Measurements from ENCODE around the gene CPNE7.
"Not testable (repeated sequence)": the region's sequence is repeated elsewhere in the genome, so short reads cannot be mapped to it uniquely, and the experiment has no call there.

Gene CPNE7

DNA sequence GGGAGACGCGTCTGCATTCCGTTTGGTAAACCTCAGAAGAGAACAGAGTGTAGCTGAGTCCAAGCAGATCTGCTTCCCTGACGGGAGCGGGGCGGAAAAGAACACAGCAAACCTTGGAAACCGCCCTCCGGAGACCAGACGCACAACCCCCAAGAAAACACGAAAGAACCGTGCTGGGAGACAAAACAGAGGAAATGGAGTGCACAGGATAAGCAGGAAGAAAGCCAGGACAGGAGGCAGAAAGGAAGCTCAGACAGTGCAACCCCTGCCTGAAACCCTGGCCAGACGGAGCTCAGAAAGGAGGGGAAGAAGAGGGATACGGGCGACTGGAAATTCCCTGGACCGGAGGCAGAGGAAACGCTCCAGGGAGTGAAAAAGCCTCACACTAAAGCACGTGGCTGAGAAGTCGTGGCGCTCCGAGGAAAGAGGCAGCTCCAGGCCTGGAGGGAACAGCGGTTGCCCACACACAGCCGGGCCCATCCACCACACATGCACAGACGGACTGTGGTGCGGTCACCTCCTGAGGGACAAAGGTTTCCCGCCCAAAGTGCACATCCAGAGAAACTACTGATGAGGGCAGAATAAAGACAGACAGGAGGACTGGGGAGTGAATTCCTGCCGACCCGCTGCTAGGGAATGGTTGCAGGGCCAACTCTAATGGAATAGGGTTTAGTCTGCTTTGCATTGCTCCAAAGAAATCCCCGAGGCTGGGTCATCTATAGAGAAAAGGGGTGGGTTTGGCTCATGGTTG, 48.1 kb downstream of the CPNE7 start:
- DNase-seq (ENCODE audit: low read depth in 2 of 2): no peak

DNA sequence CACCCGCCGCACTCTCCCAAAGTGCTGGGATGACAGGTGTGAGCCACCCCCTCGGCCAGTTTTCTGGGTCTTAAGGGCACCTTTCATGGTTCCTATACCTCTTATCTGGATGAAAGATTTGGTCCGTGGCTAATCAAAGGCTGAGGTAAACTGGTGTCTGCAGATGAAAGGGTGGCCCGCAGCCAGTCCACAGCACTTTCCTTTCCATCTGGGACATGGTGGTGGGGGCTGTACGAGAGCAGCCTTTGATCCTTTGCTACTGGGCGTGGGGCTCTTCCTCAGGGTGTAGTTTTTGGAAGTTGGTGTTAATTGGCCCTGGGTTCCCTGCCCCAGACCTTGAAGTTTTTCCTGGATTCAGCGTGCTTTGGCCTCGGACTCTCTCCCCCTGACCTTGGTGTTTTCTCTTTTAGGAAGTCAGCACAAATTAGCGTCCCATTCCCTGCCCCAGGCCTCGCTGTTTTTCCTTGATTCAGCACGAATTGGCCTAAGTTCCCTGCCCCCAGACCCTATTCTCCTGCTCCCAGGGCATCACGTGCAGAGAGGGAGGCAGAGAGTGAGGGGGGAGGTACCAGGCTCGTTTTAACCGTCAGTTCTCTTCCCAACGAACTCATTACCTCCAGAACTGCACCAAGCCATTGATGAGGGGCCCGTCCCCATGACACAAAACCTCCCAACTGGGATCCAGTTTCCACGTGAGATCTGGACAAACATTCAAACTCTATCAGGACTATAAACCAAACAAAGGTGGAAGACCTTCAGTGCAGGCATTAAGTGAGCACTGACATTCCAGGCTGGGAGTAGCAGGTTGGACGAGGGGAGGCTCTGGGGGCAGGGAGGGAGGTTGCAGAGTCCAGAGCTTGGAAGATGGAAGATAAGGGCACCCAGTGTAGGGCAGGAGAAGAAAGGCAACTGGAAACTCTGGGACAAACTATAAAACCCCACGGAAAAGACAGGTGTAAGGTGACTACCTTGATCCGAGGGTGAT, 49.5 kb downstream of the CPNE7 start:
- DNase-seq (ENCODE audit: low read depth in 2 of 2): no peak

- no peak for DNase-seq (ENCODE audit: low read depth in 2 of 2)
Measured at GRCh38 chr16:89629827-89630610, 54.5 kb downstream of the CPNE7 start.

DNA sequence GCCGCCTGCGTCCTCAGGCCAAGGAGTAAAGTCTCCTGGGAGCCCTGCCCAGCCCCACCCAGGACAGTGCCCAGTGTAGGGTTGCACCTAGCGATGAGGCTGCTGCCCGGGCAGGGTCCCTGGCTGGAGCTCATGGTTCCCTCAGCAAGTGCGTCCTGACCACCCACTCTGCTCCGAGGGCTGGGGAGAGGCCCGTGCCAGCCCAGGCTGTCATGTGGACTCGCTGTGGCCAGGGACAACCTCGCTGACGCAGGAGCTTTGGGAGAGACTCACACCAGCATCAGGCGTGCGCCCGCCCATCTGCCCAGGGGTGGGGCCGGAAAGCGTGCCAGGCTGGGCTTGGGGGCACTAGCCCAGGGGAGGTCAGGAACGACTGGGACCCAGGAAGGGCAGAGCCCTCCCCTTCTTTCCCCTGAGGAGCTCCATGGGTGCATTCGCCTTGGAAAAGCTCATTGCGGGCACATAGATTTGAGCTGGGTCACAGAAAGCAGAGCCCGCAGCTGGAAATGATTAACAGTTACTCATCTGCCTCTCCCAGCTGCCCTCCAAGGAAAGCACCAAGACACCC, 57.6 kb downstream of the CPNE7 start:
- DNase-seq (ENCODE audit: low read depth in 2 of 2): no peak

GRCh38 chr16:89634463-89635385, 59.2 kb downstream of the CPNE7 start:
- not testable (repeated sequence) for DNase-seq (ENCODE audit: low read depth in 2 of 2)

GRCh38 chr16:89636663-89637062, 61.1 kb downstream of the CPNE7 start:
- DNase-seq (ENCODE audit: low read depth in 2 of 2): no peak

- DNase-seq (ENCODE audit: low read depth in 2 of 2): no peak
Measured at GRCh38 chr16:89637379-89637778, 61.8 kb downstream of the CPNE7 start.

DNA sequence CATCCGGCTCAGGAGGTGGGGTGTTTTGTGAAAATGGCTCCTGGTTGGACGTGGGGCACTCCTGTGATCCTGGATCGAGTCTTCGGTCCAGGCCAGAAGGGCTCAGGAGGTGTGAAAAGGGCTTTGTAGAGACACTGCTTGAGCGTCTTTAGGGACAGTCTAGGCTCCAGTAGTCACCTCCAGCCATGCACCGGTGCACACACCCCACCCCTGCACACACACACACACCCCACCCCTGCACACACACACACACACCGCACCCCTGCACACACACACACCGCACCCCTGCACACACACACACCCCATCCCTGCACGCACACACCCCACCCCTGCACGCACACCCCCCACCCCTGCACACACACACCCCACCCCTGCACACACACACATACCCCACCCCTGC, 62.9 kb downstream of the CPNE7 start:
- DNase-seq (ENCODE audit: low read depth in 2 of 2): no peak

DNA sequence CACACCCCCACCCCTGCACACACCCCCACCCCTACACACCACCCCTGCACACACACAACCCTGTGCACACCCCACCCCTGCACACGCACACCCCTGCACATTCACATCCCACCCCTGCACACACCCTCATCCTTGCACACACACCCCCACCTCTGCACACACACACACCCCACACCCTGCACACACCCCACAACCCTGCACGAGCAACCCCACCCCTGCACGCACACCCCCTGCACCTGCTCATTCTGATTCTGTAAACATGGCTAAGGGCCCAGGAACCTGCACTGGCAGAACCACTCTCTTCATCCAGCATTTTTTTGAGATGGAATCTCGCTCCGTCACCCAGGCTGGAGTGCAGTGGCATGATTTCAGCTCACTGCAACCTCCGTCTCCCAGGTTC, 63.8 kb downstream of the CPNE7 start:
- no peak for DNase-seq (ENCODE audit: low read depth in 2 of 2)

GRCh38 chr16:89641458-89642119, 66.0 kb downstream of the CPNE7 start:
- DNase-seq (ENCODE audit: low read depth in 2 of 2): no peak

GRCh38 chr16:89642574-89642973, 67.0 kb downstream of the CPNE7 start:
- no peak for DNase-seq (ENCODE audit: low read depth in 2 of 2)

DNA sequence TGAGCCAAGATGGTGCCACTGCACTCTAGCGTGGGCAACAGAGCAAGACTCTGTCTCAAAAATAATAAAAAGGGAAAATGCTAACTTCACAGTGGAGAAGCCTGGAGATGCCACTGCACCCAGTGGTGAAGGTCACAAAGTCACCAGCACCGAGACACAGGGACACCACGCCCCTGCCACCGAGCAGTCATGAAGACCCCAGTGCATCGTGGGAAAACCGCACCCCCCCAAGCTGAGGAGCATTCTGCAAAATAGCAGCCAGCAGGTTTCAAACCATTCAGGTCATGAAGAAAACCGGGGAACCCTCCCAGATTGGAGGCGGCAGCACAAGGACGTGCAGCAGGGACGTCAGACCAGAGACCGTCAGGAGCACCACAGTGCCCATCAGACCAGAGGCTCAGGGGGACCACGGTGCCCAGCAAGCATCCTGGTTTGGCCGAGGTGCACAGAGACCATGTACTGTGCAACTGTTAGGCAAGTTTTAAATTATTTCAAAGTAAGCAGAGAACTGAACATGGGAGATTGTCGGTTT, 68.3 kb downstream of the CPNE7 start:
- DNase-seq (ENCODE audit: low read depth in 2 of 2): no peak

DNA sequence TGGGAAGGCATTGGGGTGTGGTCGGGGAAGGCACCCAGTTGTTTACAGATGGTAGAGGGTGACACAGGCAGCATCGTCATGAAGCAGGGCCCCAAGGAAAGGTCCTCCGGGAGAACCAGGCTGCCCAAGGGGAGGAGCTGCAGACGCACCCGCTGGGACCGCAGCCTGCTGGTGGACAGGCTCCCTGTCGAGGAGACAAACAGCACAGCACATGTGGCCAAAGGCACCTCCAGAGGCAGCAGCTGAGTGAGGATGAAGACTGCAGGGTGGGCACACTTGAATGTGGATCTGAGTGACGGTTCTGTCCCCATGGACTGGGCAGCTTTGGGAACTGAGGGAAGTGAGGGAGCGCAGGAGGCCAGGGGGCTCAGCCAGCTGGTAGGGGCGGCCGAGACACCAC, 69.6 kb downstream of the CPNE7 start:
- DNase-seq (ENCODE audit: low read depth in 2 of 2): no peak

DNA sequence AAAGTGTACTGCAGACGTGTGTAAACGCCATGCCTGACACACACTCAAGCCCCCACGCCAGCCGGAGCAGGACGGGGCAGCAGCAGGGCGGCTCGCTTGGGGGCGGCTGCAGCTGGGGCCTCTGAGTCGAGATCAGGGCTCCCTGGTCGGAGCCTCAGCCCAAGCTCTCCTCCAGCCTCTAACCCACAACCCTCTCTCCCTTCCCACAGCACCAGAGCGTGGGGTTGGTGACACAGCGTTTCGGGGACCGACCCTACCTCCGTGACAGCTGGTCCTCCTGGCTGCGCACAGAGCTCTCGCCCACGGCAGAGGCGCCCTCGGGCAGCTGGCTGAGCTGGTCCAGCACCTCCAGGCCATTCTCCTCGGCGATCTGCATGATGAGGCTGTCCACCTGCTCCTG, 70.7 kb downstream of the CPNE7 start:
- DNase-seq (ENCODE audit: low read depth in 2 of 2): no peak

Data from stimulated activated CD8-positive, alpha-beta memory T cell treated with anti-CD3 and anti-CD28 coated beads, Interleukin-7, amount 100 ng/mL, for 1 hour (primary cell).